HG02798 (cell line): ENCODE data around the gene SNAPC5.
A peak's percentile ranks its signal among the peaks of the same experiment; 100 is the strongest.
"Not testable (repeated sequence)": the region's sequence is repeated elsewhere in the genome, so short reads cannot be mapped to it uniquely, and the experiment has no call there.

Experiments used
- ATAC-seq: cut with Tn5 transposase; IDR thresholded peaks from one replicate; pipeline ENCODE4 v1.9.1; 2021; ENCODE audit warnings: mild to moderate bottlenecking; ENCODE audit not compliant: unreplicated experiment, poor library complexity

The SNAPC5 gene, protein sequence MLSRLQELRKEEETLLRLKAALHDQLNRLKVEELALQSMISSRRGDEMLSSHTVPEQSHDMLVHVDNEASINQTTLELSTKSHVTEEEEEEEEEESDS

DNA sequence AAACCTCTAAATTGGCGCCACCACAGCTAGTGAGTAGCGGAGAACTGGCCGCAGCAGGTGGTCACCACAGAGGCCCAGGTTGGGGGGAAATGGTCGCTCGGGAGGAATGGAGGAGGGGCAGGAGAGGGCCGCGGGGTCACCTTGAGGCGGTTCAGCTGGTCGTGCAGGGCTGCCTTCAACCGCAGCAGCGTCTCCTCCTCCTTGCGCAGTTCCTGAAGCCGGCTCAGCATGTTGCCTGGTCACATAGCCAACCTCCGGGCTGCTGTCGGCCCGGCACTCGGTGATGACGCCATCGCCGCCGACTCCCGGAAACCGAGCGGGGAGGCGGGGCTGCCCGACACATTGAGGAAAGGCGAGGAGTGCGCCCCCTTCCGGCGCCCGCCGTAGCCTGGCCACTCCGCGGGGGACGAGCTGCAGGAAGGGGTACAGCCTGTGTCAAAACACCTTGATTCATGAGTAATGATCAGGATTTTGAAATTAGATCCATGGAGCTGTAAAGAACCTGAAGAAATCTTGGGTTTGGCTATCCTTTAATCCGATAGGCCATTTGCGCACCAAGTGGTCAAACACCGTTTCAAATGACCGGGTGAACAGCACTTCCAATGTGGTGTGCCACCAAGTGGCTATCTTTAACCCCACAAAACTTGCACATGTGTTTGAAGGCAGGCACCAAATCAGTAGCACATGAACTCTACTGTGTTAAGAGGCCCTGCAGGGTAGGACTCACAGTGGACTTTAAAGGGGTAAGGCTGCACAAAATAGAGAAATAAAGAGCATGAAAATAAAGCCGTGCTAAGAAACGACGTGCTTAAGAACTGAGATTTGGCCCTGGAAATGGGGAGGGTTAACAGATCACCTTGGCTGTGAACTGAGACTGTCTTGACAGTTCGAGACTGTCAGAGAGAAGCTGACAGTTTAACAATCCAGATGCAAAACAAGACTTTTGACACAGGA, at the start of gene SNAPC5:
TSS of gene SNAPC5 (minus strand) at position 261 of the 954 bp plus-strand sequence. CDS start at position 230, 31 bp downstream.
- ATAC-seq: peak; percentile 93

GRCh38 chr15:66545255-66545654, 47.7 kb upstream of the SNAPC5 start:
- ATAC-seq: no peak

GRCh38 chr15:66542896-66543295, 45.3 kb upstream of the SNAPC5 start:
- ATAC-seq: no peak

DNA sequence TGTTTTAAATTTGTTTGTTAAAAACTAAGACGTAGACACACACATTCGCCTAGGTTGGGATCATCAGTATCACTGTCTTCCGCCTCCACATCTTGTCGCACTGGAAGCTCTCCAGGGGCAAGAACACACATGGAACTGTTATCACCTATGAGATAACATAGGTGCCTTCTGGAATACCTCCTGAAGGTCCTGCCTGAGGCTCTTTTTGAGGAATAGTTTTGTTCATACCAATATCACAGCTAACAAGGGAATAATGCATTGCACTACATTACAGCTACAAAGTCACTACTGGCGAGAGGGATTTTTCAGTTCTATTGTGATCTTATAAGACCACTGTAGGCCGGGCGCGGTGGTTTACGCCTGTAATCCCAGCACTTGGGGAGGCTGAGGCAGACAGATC, 37.5 kb upstream of the SNAPC5 start:
- ATAC-seq: no peak

DNA sequence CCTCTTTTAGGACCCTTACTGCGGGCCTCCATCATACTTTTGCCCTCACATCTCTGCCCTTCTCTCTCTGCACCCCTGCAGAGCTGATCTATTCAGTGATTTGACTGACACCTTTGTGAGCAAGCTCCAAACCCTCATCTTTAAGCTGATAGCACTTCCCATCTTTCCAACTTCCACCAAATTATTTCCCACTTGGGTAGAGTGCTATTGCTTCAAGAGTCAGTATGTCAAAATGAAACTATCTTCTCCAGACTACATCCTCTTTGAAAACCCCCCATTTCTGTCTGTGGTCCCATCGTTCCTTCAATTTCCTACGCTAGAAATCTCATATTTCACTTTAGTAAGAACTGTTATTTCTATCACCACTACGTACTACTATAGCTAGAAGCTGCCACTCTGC, 27.3 kb upstream of the SNAPC5 start:
- no peak for ATAC-seq

DNA sequence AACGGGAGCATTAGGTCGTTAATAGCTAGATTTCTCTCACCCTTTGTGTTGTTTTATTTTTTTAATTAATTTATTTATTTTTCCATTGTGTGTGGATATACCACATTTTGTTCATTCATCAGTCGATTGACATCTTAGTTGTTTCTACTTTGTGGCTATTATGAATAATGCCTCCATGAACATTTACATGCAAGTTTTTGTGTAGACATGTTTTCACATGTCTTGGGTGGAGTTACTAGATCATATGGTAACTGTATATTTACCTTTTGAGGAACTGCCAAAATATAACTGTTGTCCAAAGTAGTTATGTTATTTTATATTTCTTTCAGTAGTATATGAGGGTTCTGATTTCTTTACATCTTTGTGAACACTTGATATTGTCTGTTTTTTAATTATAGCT, 26.4 kb upstream of the SNAPC5 start:
- ATAC-seq: no peak

DNA sequence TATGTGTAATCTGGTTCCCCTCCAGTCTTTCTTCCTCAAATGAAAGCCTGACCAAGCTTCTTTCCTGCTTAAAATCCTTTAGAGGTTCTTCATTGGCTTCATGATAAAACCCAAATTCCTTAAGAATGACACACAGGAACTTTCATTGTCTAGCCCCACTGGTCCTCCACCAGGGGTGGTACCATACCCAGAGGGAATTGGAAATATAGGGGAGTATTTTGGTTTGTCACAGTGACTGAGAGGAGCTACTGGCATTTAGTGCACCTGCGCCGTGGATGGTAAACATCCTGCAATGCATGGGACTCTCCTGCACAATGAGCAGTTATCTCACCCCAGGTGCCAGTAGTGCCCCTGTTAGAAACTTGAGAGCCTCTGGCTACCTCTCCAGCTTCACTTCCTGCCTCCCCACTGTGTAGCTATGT, 18.4 kb upstream of the SNAPC5 start:
- no peak for ATAC-seq

- ATAC-seq: no peak
Measured at GRCh38 chr15:66514586-66514985, 17.0 kb upstream of the SNAPC5 start.

DNA sequence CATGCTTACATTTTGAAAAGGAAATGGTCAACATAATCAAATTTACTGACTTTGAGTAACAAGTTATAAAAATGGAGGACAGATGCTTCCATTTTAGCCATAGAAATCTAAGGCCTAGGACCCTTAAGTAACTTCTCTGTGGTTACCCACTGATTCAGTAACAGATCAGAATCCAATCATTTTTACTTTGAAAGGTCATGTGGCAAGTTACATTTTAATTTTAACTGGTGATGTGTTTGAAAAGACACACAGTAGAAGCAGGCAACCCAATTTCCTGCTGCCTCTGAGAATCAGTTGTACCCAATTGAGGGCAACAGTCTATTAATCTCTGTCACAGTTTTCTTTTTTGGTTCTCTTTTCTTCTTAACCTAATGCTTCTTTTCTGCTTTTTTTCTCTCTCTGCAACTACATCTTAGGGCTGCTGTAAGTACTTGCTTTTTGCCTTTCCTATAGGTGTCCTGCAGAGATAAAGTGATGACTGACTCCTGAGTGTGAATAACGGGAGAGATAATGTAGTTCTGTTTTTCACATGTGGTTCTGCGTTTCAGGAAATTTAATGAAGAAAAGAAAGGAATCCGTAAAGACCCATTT, 10.8 kb upstream of the SNAPC5 start:
- no peak for ATAC-seq

GRCh38 chr15:66505818-66506217, 8.3 kb upstream of the SNAPC5 start:
- no peak for ATAC-seq

DNA sequence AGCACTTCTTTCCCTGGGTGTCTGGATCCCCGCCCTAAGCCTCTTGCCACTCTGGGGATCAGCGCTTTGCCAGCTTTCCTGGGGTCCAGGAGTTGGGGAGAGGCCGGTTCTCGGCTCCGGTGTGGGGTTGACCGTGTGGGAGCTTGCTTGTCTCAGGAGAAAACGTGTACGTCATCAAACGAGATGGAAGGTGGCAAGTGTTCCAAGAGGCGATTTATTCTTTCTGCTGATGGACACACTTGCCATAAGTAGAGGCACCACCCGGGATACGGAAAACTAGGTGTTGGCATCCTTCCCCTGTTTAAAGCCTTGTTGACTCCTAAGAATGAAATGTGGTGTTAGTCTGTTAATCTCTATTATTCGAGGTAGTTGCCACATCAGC, 7.9 kb upstream of the SNAPC5 start:
- ATAC-seq: no peak

DNA sequence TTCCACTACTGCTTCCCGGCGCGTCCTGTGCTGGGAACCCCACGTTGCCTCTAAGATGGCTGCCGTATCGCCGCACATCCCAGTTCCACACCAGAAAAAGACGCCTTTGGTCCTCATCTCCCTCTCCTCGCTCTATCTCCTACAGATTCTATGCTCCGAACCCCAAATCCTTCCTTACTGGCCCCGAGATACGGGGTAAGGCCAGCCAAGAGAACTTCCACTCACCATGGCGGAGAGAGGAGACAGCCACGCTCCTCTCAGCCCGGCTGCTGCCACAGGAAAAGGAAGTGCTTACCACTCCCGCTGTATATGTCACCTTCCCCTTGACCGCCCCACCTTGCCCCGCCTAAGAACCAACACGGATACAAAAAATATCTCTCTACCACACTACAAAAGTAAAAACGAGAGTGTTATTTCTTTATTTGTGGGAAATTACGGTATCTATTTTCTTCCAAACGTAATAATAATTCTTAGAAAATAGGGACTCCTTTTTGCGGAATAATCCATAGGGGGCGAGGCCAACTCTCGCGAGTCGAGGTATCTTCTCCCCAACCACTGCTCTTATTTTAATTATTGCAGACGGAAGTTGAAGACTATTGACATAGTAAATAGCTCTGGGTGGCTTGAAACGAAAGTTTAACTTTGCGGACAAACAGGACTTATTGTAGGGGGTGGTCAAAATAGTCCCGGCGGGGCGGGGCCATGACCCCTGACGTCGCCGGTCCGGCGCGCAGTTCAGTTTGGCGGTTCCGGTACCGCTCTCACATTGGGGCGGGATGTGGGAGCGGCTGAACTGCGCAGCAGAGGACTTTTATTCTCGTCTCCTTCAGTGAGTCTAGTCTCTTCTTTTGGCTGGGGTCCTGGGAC, 7.2 kb upstream of the SNAPC5 start, which contains the start of the genes RPL4 and ZWILCH:
TSS of gene RPL4 (minus strand) at position 293 of the 867 bp plus-strand sequence. CDS start at position 228, 65 bp downstream.
TSS of gene ZWILCH (plus strand) at position 764 of the 867 bp plus-strand sequence. CDS start at position 777, 13 bp downstream.
- peak; percentile 84 for ATAC-seq

- ATAC-seq: no peak
Measured at GRCh38 chr15:66503780-66504562, 6.4 kb upstream of the SNAPC5 start.

- not testable (repeated sequence) for ATAC-seq
Measured at GRCh38 chr15:66503041-66503648, 5.6 kb upstream of the SNAPC5 start.

DNA sequence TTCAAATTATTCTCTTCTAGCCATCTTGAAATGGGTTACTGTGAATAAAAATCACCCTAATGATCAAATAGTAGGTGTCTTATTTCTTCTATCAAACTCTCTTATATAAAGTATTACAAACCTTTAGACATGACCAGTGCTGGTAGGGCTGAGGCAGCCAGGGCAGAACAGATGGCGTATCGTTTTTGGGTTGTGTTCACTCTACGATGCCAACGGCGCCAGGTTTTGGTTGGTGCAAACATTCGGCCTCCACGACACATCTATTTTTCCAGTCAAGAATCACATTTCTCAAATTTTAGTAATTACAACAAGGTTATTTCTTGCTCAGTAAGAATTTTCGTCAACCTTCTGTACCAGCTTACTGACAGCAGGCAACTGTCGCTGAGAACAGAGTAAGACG, 4.9 kb upstream of the SNAPC5 start:
- ATAC-seq: no peak

DNA sequence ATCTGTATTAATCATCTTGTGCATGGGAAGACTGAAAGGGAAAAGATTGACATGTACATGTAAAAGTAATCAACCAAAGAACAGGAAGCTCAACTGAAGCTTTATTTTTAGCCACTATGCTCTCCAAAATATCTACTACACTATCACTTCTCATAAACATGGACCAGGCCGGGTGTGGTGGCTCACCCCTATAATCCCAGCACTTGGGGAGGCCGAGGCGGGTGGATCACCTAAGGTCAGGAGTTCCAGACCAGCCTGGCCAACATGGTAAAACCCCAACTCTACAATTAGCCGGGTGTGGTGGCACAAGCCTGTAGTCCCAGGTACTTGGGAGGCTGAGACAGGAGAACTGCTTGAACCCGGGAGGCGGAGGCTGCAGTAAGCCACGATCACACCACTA, 2.8 kb upstream of the SNAPC5 start:
- not testable (repeated sequence) for ATAC-seq

DNA sequence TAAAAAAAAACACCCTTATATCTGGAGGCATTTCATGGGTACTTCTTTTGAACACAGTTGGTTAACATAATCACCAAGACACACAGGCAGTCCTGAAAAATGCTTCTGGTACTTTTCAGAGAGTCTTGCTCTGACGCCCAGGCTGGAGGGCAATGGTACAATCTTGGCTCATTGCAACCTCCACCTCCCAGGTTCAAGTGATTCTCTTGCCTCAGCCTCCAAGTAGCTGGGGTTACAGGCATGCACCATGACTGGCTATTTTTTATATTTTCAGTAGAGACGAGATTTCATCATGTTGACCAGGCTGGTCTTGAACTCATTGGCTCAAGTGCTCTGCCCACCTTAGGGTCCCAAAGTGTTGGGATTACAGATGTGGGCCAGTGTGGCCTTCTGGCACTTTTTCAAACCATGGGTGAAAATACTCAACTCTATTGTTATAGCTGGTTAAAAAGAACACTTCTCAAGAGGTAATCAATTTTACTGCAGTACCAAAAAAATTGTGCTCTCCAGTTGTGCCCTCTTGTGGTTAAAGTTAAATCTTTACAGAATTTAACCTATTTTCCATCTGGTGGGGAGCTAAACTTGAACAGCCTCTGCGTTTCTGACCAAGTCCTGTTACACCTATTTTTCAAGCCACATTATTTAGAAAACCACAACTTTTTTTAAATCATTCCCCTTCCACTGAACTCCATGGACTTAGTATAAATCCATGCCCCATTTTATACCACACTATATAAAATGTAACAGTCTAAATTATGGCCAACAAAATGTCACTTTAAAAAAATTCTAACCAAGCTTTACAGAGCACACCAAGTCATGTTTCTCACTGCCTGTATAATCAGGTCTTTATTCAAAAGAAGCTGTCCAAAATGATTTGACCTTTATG, 1.2 kb upstream of the SNAPC5 start:
- ATAC-seq: no peak

DNA sequence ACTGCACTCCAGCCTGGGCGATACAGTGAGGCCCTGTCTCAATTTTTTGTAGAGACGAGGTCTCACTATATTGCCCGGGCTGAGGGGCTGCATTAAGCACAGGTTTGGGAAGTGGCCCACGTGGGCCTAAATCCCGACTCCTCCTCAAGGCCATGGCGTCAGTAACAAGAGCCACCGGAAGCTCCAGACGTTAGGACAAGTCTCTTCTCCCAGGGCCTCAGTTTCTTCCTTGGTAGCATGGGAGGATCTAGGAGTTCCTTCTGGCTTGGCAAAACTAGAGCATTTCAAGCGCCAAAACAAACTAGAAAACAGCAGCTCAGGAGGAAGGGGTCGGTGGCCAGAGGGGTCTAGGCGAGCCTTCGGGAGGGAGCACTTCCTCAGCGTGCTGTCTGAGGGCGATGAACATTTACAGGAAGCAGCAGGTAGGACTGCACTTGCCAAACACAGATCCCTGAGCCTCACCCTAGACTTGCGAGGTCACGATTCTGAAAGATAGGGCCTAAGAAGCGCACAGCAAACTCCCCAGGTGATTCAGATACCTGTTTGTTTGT, 536 bp downstream of the SNAPC5 start:
- ATAC-seq: no peak
